Uterus (tissue), 2 donors: ENCODE data around the gene EPHA8.

Source experiments
- CTCF ChIP-seq, 4 experiments: fragments of 200-600 bp in 2 of 4; fragments of 450-650 bp in 2 of 4; sonication (generic) in 2 of 4; IDR thresholded peaks; one replicate each; pipeline ENCODE4 v1.5.1; 2016 to 2019; ENCODE audit warnings: antibody characterized with exemption in 4 of 4, mild to moderate bottlenecking in 2 of 4, moderate library complexity in 1 of 4
- POLR2A ChIP-seq, 2 donors: fragments of 450-650 bp; IDR thresholded peaks; one replicate each; pipeline ENCODE4 v1.6.1; 2016; ENCODE audit warnings: antibody characterized with exemption in 2 of 2, mild to moderate bottlenecking in 1 of 2, moderate library complexity in 1 of 2

- TF ChIP-seq CTCF (IDR thresholded peaks at IDR 0.05) (no peak), POLR2A (IDR thresholded peaks at IDR 0.05) (no peak)
Measured at GRCh38 chr1:22645931-22646330, 82.6 kb downstream of the EPHA8 start.
